Measurements from ENCODE around the gene PITPNC1.
A peak's percentile ranks its signal among the peaks of the same experiment; 100 is the strongest.
"Not testable (repeated sequence)": the region's sequence is repeated elsewhere in the genome, so short reads cannot be mapped to it uniquely, and the experiment has no call there.

Gene PITPNC1

GRCh38 chr17:67558740-67559380 lies 181.8 kb downstream of the PITPNC1 start:
- DNase-seq = no peak

- no peak for DNase-seq
Observed at GRCh38 chr17:67559381-67559966, 182.4 kb downstream of the PITPNC1 start.

- no peak for DNase-seq
Observed at GRCh38 chr17:67562005-67562404, 184.9 kb downstream of the PITPNC1 start.

- DNase-seq = no peak
Observed at GRCh38 chr17:67563692-67564228, 186.7 kb downstream of the PITPNC1 start.

- DNase-seq = no peak
Observed at GRCh38 chr17:67565068-67565467, 188.0 kb downstream of the PITPNC1 start.

GRCh38 chr17:67566656-67567055 lies 189.6 kb downstream of the PITPNC1 start:
- DNase-seq = no peak

GRCh38 chr17:67569015-67569451 lies 192.0 kb downstream of the PITPNC1 start:
- no peak for DNase-seq

- DNase-seq = no peak
Observed at GRCh38 chr17:67569873-67570272, 192.8 kb downstream of the PITPNC1 start.

- DNase-seq = no peak
Observed at GRCh38 chr17:67570797-67571196, 193.7 kb downstream of the PITPNC1 start.

- no peak for DNase-seq
Observed at GRCh38 chr17:67571478-67571877, 194.4 kb downstream of the PITPNC1 start.

GRCh38 chr17:67573987-67574657 lies 197.0 kb downstream of the PITPNC1 start:
- DNase-seq = no peak

GRCh38 chr17:67574658-67575293 lies 197.7 kb downstream of the PITPNC1 start:
- DNase-seq = no peak

GRCh38 chr17:67575325-67575724 lies 198.2 kb downstream of the PITPNC1 start:
- no peak for DNase-seq

GRCh38 chr17:67576471-67577115 lies 199.5 kb downstream of the PITPNC1 start:
- DNase-seq = no peak

GRCh38 chr17:67577429-67578141 lies 200.5 kb downstream of the PITPNC1 start:
- DNase-seq = no peak

GRCh38 chr17:67578142-67578457 lies 201.0 kb downstream of the PITPNC1 start:
- no peak for DNase-seq

GRCh38 chr17:67578679-67579405 lies 201.8 kb downstream of the PITPNC1 start:
- DNase-seq = not testable (repeated sequence)

GRCh38 chr17:67582673-67583081 lies 205.6 kb downstream of the PITPNC1 start:
- DNase-seq = no peak

- peak; percentile 86 for DNase-seq
Observed at GRCh38 chr17:67585077-67585602, 208.1 kb downstream of the PITPNC1 start.

- peak; percentile 88 for DNase-seq
Observed at GRCh38 chr17:67588326-67588725, 211.2 kb downstream of the PITPNC1 start.

- no peak for DNase-seq
Observed at GRCh38 chr17:67594115-67594880, 217.2 kb downstream of the PITPNC1 start.
